RKO (cell line): Measurements from ENCODE around the gene DHFR.
"Not testable (repeated sequence)": the region's sequence is repeated elsewhere in the genome, so short reads cannot be mapped to it uniquely, and the experiment has no call there.

Experiments used
- DNase-seq: peaks from one replicate; pipeline ENCODE4 v3.0.0-alpha.2; 2016; ENCODE audit warnings: low spot score

Gene DHFR

GRCh38 chr5:80654391-80655230 lies at the start of gene DHFR, which contains the start of gene MSH3:
DHFR (minus strand) TSS chr5:80654983; CDS start chr5:80654489, 494 bp downstream.
MSH3 (plus strand) TSS chr5:80654652; CDS start chr5:80654728, 76 bp downstream.
- peak; percentile 94 for DNase-seq

GRCh38 chr5:80704221-80704620 lies 49.4 kb upstream of the DHFR start:
- no peak for DNase-seq

- no peak for DNase-seq
These were observed 49.0 kb upstream of the DHFR start for GRCh38 chr5:80703747-80704146.

- no peak for DNase-seq
These were observed 48.5 kb upstream of the DHFR start for GRCh38 chr5:80703291-80703690.

- no peak for DNase-seq
These were observed 46.8 kb upstream of the DHFR start for GRCh38 chr5:80701597-80701996.

GRCh38 chr5:80698369-80698768 lies 43.6 kb upstream of the DHFR start:
- DNase-seq, result no peak

- no peak for DNase-seq
These were observed 42.3 kb upstream of the DHFR start for GRCh38 chr5:80697100-80697499.

- no peak for DNase-seq
These were observed 41.7 kb upstream of the DHFR start for GRCh38 chr5:80696450-80696849.

- DNase-seq, result no peak
These were observed 40.9 kb upstream of the DHFR start for GRCh38 chr5:80695666-80696065.

GRCh38 chr5:80689627-80690026 lies 34.8 kb upstream of the DHFR start:
- no peak for DNase-seq

GRCh38 chr5:80688648-80689420 lies 34.1 kb upstream of the DHFR start:
- DNase-seq, result no peak

GRCh38 chr5:80686757-80687156 lies 32.0 kb upstream of the DHFR start:
- peak; percentile 63 for DNase-seq

- DNase-seq, result no peak
These were observed 21.9 kb upstream of the DHFR start for GRCh38 chr5:80676706-80677105.

- peak; percentile 80 for DNase-seq
These were observed 17.5 kb upstream of the DHFR start for GRCh38 chr5:80672140-80672736.

- DNase-seq, result no peak
These were observed 13.5 kb upstream of the DHFR start for GRCh38 chr5:80668016-80668969.

GRCh38 chr5:80667384-80667783 lies 12.6 kb upstream of the DHFR start:
- no peak for DNase-seq

GRCh38 chr5:80665057-80665456 lies 10.3 kb upstream of the DHFR start:
- no peak for DNase-seq

GRCh38 chr5:80662108-80662507 lies 7.3 kb upstream of the DHFR start:
- DNase-seq, result peak; percentile 63

GRCh38 chr5:80660661-80661060 lies 5.9 kb upstream of the DHFR start:
- not testable (repeated sequence) for DNase-seq

GRCh38 chr5:80659106-80659505 lies 4.3 kb upstream of the DHFR start:
- DNase-seq, result no peak

- peak; percentile 50 for DNase-seq
These were observed 1.6 kb upstream of the DHFR start for GRCh38 chr5:80656425-80656824.
